ENCODE data around the gene LRRC26. TPM values are rescaled to one million over a fixed set of nuclear protein-coding genes. Genes with fewer than 3 reads are reported as not detected.
A peak's percentile ranks its signal among the peaks of the same experiment; 100 is the strongest.

The LRRC26 gene
- total and polyA plus RNA-seq, 2 of the 13 experiments (the other 11 are each of a cell fraction or from before 2014, with no cell fraction given) = not detected

GRCh38 chr9:137200311-137201204 lies 30.7 kb upstream of the LRRC26 start, which contains the start of gene TPRN (continued):
- TF ChIP-seq SOX13 (IDR thresholded peaks at IDR 0.05) (no peak), SOX13 (CRISPR knock-in tag; conservative IDR thresholded peaks at IDR 0.05 in 1 of 2, IDR thresholded peaks at IDR 0.05 in 1 of 2) (peak in 1 of 2 experiments; percentile 63; a peak in 2 of 4 replicates), PHF20 (CRISPR knock-in tag; IDR thresholded peaks at IDR 0.05) (peak; percentile 83), ZNF800 (CRISPR knock-in tag; IDR thresholded peaks at IDR 0.05) (peak; percentile 82; the same call in 1 of the 2 replicates), ZBTB43 (CRISPR knock-in tag; conservative IDR thresholded peaks at IDR 0.05) (peak; percentile 33), ZNF678 (CRISPR knock-in tag; IDR thresholded peaks at IDR 0.05) (no peak), ZNF775 (CRISPR knock-in tag; IDR thresholded peaks at IDR 0.05; ENCODE audit: borderline replicate concordance) (no peak), TCF12 (IDR thresholded peaks at IDR 0.05) (no peak), TCF12 (CRISPR knock-in tag; IDR thresholded peaks at IDR 0.05) (no peak), SMC3 (IDR thresholded peaks at IDR 0.05; ENCODE audit: low read length) (no peak), HDAC1 (CRISPR knock-in tag; IDR thresholded peaks at IDR 0.05) (peak; percentile 98), ZBTB37 (CRISPR knock-in tag; IDR thresholded peaks at IDR 0.05) (no peak), KDM1A (CRISPR knock-in tag; IDR thresholded peaks at IDR 0.05) (no peak), CEBPZ (IDR thresholded peaks at IDR 0.05; ENCODE audit: low read length) (peak; percentile 15; the same call in 1 of the 2 replicates), ZNF747 (CRISPR knock-in tag; IDR thresholded peaks at IDR 0.05; ENCODE audit: borderline replicate concordance) (no peak), ZNF280B (CRISPR knock-in tag; IDR thresholded peaks at IDR 0.05; ENCODE audit: borderline replicate concordance) (peak; percentile 88; the same call in 1 of the 2 replicates), GATAD2A (CRISPR knock-in tag; IDR thresholded peaks at IDR 0.05) (peak; percentile 80), ZNF639 (CRISPR knock-in tag; conservative IDR thresholded peaks at IDR 0.05) (peak; percentile 94)

Measured in HepG2 (cell line).